ENCODE measurements around the gene LHX8. TPM values are rescaled to one million over a fixed set of nuclear protein-coding genes. Genes with fewer than 3 reads are reported as not detected.
"Not testable (repeated sequence)": the region's sequence is repeated elsewhere in the genome, so short reads cannot be mapped to it uniquely, and the experiment has no call there.

The LHX8 gene
- total RNA-seq, 1 donor from 2014 or later = not detected

DNA sequence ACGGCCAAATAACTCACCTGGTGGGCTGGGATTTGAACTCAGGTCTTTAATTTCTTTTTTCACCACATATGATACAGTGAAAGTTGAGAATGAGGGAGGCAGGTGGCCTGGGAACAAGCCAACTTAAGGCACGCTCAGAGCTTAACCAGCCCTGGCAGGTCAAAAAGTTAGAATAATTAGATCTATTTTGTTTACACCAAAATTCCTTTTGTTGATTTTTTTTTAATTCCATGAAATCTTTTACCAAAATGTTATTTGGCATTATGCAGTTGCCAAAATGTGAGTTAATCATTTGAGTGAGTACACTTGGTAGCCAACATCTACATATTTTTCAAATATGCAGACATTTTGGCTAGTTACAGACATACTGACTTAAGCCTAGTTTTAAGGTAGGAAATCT lies 36.8 kb downstream of the LHX8 start:
- TF ChIP-seq, protein P1, sequence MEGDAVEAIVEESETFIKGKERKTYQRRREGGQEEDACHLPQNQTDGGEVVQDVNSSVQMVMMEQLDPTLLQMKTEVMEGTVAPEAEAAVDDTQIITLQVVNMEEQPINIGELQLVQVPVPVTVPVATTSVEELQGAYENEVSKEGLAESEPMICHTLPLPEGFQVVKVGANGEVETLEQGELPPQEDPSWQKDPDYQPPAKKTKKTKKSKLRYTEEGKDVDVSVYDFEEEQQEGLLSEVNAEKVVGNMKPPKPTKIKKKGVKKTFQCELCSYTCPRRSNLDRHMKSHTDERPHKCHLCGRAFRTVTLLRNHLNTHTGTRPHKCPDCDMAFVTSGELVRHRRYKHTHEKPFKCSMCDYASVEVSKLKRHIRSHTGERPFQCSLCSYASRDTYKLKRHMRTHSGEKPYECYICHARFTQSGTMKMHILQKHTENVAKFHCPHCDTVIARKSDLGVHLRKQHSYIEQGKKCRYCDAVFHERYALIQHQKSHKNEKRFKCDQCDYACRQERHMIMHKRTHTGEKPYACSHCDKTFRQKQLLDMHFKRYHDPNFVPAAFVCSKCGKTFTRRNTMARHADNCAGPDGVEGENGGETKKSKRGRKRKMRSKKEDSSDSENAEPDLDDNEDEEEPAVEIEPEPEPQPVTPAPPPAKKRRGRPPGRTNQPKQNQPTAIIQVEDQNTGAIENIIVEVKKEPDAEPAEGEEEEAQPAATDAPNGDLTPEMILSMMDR (IDR thresholded peaks at IDR 0.05) = no peak
- Mint-ChIP-seq H3K4me3 (no peak overlapping the region), H3K4me1 (no peaks in the 10 kb centered on the region), H3K27ac (no peak overlapping the region), H3K9me3 (peaks cover 3% of the 10 kb centered on the region), H3K36me3 (ENCODE audit: low read depth) (no peaks in the 10 kb centered on the region), H3K27me3 (no peaks in the 10 kb centered on the region)
- CTCF ChIA-PET = no interaction called here
- DNase-seq = no peak
- intact Hi-C loops (cut with micrococcal nuclease) = no loop called here
- no peak for ATAC-seq (ENCODE audit: low read depth)
- POLR2A ChIA-PET = no interaction called here

GRCh38 chr1:75171876-75172275 lies 37.7 kb downstream of the LHX8 start:
- TF ChIP-seq, protein P1 (IDR thresholded peaks at IDR 0.05) = no peak
- no peak for ATAC-seq (ENCODE audit: low read depth)
- Mint-ChIP-seq H3K36me3 (ENCODE audit: low read depth) (no peaks in the 10 kb centered on the region), H3K9me3 (no peaks in the 10 kb centered on the region), H3K4me1 (no peaks in the 10 kb centered on the region), H3K27ac (no peak overlapping the region), H3K27me3 (no peaks in the 10 kb centered on the region), H3K4me3 (no peak overlapping the region)
- CTCF ChIA-PET = no interaction called here
- POLR2A ChIA-PET = no interaction called here
- DNase-seq = no peak
- intact Hi-C loops (cut with micrococcal nuclease) = no loop called here

- H3K4me3 Mint-ChIP-seq = no peak overlapping the region
- intact Hi-C loops (cut with micrococcal nuclease) = no loop called here
- H3K27me3 Mint-ChIP-seq = no peaks in the 10 kb centered on the region
- ChIA-PET CTCF (no interaction called here), POLR2A (no interaction called here)
- peaks cover 4% of the 10 kb centered on the region for H3K9me3 Mint-ChIP-seq
- H3K4me1 Mint-ChIP-seq = no peaks in the 10 kb centered on the region
- TF ChIP-seq, protein P1 (IDR thresholded peaks at IDR 0.05) = no peak
- ATAC-seq (ENCODE audit: low read depth) (no peak), DNase-seq (no peak)
- H3K36me3 Mint-ChIP-seq (ENCODE audit: low read depth) = no peaks in the 10 kb centered on the region
- H3K27ac Mint-ChIP-seq = no peak overlapping the region
Observed at GRCh38 chr1:75172556-75172955, 38.4 kb downstream of the LHX8 start.

GRCh38 chr1:75174031-75174760 lies 40.0 kb downstream of the LHX8 start:
- CTCF ChIA-PET = no interaction called here
- Mint-ChIP-seq H3K36me3 (ENCODE audit: low read depth) (no peaks in the 10 kb centered on the region), H3K9me3 (peaks cover 4% of the 10 kb centered on the region), H3K4me3 (no peak overlapping the region), H3K27me3 (no peaks in the 10 kb centered on the region), H3K27ac (no peak overlapping the region), H3K4me1 (no peaks in the 10 kb centered on the region)
- ATAC-seq (ENCODE audit: low read depth) = no peak
- TF ChIP-seq, protein P1 (IDR thresholded peaks at IDR 0.05) = no peak
- no peak for DNase-seq
- POLR2A ChIA-PET = no interaction called here
- intact Hi-C loops (cut with micrococcal nuclease) = no loop called here

- CTCF ChIA-PET; H3K4me3 Mint-ChIP-seq; intact Hi-C loops (cut with micrococcal nuclease); H3K27ac Mint-ChIP-seq; H3K36me3 Mint-ChIP-seq (ENCODE audit: low read depth); POLR2A ChIA-PET; ATAC-seq (ENCODE audit: low read depth); H3K4me1 Mint-ChIP-seq; DNase-seq: not testable (repeated sequence)
- Mint-ChIP-seq H3K9me3 (peaks cover 12% of the 10 kb centered on the region), H3K27me3 (peaks cover 11% of the 10 kb centered on the region)
Observed at GRCh38 chr1:75181214-75181955, 47.2 kb downstream of the LHX8 start.
